GM19043 (cell line): ENCODE measurements around the gene SPHK2.
"Not testable (repeated sequence)": the region's sequence is repeated elsewhere in the genome, so short reads cannot be mapped to it uniquely, and the experiment has no call there.

Source experiments
- ATAC-seq: cut with Tn5 transposase; IDR thresholded peaks from one replicate; pipeline ENCODE4 v1.9.1; 2021; ENCODE audit warnings: low read depth; ENCODE audit not compliant: unreplicated experiment

SPHK2 gene

DNA sequence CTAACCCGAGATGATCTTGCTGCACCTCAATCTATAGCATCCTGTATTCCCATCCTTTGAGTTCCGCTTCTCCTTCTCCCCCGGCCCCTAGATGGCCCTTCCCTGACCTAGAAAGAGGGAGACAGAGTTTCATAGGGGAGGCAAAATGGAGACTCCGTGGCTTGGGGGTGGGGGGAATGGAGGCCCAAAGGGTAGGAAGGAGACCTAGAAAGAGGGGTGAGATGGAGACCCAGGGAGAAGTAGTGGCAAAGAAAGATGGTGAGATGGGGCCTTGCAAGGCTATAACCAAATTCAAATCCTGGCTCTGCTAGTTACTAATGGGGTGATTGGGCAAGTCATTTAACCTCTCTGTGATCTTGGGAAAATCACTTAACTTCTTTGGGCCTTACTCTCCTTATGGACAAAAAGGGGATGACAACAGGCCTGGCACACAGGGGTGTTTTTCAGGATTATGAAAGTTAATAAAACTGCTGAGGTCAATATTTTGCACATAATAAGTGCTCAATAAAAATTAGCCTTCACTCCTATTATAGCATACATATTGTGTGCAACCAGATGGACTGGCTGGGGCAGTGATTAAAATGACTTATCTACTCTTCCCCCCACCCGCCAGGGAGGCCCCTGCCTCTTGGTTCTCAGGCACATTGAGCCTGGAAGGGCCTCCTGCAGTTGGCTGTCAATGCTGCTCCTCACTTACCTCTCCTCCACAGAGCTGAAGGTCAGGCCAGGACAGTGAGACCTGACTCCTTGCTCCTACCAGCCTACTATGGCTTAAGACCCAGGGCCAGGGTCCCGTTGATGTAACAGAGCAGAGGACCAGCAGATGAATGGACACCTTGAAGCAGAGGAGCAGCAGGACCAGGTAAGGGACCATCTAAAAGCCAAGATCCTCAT, 633 bp downstream of the SPHK2 start:
- no peak for ATAC-seq

DNA sequence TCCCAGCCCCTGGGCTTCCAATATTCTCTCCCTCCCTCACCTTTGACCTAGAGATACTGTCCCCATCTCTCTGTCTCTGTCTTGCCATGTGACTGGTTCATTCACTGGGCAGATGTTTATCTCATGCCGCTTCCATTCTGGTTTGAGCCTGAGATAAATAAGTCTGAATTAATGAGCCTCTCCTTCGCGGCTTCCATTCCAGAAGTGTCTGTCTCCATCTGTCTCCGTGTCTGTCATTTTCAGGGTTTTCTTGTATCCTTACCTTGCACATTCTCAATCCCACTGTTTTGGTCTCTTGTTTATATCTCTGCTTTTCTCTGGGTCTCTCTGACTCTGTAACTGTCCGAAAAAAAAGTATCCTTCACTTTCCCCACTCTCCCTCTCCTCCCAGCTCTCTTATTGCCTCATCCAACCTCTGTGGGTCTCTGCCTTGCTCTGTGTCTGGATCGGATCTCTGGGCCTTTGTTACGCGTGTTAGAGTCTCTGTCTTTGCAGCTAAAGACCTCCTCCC, 4.3 kb downstream of the SPHK2 start:
- ATAC-seq: no peak

DNA sequence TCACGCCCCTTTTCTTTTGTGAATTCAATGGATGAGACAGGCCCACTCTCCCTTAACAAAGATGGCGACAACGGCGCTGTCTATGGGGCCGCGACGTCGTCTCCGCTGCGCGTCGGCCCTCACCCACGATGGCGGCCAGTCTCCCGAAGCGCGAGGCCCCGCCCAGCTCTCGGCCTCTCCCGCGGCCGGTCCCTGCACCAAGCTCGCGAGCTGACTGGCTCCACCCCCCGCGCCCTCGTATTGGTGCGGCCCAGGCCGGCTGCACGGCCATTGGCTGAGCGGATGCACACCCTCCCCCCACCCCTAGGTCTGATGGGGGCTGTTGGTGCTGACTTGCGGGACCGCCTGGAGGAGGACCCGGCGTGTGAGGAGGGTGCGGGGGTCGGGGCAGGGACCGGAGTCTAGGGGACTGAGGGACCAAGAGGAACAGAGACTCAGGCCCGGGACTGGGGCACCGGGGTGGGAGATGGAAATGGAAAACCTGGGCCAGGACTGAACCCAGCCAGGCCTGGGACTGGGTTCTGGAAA, 4.8 kb downstream of the SPHK2 start:
- peak; percentile 56 for ATAC-seq

DNA sequence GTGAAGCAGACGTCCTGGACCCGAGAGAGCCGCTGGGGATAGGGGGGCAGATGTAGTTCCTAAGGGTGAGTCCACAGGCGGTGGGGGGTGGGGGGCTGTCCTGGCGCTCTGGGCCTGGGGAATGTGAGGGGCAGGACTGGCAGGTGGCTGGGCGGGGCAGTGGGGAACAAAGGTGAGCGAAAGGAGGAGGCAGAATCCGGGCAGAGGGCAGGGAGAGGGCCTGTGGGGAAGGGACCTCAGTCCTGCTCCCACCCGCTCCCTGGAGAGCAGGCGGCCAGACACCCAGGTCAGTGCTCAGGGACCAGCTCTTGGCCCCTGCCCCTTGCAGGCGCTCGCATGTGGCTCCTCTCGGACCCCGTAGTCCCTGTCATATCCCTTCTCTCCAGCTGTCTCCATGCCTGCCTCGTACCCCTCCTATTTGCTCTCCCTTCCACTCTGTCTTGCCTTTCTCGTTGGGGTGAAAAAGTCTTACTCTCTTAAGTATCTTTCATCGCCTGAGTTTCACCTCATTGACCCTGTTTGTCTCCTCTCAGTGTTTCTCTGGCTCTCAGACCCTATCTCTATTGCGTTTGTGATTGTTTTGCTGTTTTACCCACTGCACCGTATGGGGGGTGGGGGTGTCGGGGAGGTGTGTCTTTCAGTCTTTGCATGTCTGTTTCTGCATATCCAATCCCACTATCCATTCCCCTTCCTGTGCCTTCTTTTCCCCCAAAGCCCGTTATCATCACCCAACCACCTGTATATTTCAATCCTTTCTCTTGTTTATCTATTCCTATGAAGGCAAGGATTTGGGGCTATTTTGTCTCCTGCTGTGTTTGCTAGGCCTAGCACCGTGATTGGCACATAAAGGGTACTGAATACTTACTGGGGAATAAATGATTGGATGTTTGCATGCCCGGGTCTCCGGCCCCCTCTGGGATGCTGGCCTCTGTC, 5.8 kb downstream of the SPHK2 start:
- ATAC-seq: no peak

DNA sequence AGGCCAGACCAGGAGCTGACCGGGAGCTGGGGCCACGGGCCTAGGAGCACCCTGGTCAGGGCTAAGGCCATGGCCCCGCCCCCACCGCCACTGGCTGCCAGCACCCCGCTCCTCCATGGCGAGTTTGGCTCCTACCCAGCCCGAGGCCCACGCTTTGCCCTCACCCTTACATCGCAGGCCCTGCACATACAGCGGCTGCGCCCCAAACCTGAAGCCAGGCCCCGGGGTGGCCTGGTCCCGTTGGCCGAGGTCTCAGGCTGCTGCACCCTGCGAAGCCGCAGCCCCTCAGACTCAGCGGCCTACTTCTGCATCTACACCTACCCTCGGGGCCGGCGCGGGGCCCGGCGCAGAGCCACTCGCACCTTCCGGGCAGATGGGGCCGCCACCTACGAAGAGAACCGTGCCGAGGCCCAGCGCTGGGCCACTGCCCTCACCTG, 6.6 kb downstream of the SPHK2 start:
- ATAC-seq: no peak

DNA sequence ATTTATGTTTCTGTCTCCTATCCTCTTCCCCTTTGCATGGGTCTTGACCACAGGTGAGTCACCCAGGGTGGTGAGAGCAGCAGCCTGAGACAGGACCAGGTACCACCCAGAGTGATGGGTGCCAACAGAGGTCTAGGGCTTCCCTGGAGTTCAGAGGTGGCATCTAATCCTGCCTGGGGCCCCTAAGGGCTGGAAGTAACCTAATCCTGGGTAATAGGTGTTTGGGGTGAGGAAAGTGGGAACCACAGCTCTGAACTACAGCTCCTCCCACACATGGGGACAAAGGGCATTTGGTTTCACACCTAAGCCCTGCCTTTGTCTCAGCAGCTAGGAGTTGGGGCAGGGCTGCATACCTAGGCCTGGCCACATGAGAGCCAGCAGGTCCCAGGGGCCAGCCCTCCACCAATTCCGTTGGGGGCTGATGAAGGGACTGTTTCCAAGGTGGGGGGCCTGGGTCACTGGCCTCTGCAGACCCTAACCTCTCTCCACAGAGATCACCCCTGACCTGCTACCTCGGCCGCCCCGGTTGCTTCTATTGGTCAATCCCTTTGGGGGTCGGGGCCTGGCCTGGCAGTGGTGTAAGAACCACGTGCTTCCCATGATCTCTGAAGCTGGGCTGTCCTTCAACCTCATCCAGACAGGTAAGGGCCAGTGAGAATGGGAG, 8.0 kb downstream of the SPHK2 start:
- no peak for ATAC-seq

DNA sequence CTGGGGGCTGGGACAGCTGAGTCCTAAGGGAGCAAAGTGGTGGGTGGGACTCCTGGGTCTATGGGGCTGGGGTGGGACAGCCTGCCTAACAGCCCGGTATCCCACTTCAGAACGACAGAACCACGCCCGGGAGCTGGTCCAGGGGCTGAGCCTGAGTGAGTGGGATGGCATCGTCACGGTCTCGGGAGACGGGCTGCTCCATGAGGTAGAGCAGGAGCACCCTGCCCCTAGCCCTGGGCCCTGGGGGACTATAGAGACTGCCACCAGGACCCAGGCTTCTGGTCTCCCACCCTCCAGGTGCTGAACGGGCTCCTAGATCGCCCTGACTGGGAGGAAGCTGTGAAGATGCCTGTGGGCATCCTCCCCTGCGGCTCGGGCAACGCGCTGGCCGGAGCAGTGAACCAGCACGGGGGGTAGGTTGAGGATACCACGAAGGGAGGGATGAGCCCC, 8.6 kb downstream of the SPHK2 start:
- no peak for ATAC-seq

DNA sequence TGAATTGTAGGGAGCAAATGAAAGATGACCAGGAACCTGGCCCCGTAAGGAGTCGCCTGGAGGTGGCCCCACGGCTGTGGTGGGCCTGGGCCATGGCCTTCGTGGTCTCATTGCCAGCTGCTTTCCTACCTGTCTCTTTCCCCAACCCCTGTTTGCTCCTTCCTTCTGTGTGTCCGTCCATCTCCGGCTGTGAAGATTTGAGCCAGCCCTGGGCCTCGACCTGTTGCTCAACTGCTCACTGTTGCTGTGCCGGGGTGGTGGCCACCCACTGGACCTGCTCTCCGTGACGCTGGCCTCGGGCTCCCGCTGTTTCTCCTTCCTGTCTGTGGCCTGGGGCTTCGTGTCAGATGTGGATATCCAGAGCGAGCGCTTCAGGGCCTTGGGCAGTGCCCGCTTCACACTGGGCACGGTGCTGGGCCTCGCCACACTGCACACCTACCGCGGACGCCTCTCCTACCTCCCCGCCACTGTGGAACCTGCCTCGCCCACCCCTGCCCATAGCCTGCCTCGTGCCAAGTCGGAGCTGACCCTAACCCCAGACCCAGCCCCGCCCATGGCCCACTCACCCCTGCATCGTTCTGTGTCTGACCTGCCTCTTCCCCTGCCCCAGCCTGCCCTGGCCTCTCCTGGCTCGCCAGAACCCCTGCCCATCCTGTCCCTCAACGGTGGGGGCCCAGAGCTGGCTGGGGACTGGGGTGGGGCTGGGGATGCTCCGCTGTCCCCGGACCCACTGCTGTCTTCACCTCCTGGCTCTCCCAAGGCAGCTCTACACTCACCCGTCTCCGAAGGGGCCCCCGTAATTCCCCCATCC, 9.4 kb downstream of the SPHK2 start:
- ATAC-seq: no peak

DNA sequence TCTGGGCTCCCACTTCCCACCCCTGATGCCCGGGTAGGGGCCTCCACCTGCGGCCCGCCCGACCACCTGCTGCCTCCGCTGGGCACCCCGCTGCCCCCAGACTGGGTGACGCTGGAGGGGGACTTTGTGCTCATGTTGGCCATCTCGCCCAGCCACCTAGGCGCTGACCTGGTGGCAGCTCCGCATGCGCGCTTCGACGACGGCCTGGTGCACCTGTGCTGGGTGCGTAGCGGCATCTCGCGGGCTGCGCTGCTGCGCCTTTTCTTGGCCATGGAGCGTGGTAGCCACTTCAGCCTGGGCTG, 9.9 kb downstream of the SPHK2 start:
- ATAC-seq: no peak

DNA sequence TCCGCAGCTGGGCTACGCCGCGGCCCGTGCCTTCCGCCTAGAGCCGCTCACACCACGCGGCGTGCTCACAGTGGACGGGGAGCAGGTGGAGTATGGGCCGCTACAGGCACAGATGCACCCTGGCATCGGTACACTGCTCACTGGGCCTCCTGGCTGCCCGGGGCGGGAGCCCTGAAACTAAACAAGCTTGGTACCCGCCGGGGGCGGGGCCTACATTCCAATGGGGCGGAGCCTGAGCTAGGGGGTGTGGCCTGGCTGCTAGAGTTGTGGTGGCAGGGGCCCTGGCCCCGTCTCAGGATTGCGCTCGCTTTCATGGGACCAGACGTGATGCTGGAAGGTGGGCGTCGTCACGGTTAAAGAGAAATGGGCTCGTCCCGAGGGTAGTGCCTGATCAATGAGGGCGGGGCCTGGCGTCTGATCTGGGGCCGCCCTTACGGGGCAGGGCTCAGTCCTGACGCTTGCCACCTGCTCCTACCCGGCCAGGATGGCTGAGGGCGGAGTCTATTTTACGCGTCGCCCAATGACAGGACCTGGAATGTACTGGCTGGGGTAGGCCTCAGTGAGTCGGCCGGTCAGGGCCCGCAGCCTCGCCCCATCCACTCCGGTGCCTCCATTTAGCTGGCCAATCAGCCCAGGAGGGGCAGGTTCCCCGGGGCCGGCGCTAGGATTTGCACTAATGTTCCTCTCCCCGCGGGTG, 10.4 kb downstream of the SPHK2 start:
- no peak for ATAC-seq

DNA sequence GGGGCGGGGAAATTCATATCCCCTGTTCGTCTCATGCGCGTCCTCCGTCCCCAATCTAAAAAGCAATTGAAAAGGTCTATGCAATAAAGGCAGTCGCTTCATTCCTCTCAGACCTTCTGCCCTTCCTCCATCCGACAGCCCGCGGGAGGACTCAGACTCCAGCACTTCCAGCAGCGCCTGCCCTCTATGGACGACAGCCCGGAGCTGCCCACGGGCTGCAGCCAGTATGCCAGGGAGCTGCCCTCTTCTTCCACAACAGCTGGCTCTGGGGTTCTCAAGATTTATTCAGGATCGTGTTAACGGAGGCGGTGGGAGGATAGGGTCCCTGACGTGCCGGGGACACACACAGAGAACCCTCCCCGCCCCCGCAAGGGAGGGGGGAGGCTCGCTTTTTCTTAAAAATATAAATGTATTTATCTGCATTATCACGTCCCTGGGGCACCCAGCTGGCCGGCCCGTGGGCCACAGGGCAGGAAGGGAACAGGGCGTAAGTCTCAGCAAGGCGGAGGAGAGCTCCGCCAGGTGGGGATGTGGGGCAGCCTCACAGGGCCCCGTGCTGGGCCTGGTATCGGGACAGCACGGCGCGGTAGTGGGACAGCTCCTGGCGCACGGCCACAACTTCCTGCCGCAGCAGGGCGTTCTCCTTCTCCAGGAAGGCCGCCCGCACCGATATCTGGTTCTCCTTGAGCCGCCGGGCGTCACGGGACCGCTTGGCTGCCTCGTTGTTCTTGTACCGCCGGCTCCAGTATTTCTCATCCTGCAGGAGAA, 11.2 kb downstream of the SPHK2 start:
- no peak for ATAC-seq

DNA sequence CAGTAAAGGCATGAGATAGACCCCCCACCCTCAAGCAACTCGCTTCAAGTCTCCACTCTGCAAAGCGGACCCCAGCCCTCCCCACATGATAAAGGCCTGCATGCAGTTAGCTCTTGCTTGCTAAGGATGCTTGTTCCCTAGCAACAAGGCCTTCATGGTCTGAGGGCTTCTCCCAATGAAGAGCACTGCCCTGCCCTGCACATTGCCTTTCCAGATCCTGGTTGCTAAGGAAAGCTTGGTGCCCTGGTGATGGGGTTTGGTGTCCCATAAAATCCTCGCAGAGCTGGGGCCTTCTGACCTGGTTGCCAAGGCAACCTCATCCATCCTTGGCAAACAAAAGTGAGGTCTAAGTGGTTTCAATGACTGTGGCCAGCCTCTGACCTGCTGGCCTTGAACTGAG, 11.9 kb downstream of the SPHK2 start:
- ATAC-seq: no peak

DNA sequence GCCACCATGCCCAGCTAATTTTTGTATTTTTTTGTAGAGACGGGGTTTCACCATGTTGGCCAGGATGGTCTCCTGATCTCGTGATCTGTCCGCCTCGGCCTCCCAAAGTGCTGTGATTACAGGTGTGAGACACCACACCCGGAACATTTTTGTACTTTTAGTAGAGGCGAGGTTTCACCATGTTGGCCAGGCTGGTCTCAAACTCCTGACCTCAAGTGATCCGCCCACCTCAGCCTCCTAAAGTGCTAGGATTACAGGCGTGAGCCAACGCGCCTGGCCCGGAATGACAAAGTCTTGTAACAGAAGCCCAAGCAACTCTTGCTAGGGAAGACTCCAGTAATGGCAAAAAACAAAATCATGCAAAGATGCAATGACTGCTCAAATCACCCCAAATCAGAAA, 13.0 kb downstream of the SPHK2 start:
- ATAC-seq: not testable (repeated sequence)

DNA sequence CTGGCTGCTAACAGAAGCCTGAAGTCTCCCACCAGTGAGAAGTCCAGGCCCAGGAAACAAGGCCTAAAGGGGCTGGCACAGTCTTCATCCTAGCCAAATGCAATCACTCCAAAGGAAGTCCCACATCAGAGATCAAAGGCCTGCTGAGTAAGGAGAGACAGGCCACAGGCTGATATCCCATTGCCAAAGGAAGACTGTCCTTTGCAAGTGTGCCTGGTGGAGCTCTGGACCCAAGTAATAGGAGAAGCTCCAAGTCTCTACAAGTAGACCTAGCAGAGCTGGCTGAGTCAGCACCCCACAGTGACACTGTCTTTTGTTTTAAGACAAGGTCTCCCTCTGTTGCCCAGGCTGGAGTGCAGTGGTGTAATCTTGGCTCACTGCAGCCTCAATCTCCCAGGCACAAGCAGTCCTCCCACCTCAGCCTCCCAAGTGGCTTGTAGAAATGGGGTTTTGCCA, 13.4 kb downstream of the SPHK2 start:
- no peak for ATAC-seq

DNA sequence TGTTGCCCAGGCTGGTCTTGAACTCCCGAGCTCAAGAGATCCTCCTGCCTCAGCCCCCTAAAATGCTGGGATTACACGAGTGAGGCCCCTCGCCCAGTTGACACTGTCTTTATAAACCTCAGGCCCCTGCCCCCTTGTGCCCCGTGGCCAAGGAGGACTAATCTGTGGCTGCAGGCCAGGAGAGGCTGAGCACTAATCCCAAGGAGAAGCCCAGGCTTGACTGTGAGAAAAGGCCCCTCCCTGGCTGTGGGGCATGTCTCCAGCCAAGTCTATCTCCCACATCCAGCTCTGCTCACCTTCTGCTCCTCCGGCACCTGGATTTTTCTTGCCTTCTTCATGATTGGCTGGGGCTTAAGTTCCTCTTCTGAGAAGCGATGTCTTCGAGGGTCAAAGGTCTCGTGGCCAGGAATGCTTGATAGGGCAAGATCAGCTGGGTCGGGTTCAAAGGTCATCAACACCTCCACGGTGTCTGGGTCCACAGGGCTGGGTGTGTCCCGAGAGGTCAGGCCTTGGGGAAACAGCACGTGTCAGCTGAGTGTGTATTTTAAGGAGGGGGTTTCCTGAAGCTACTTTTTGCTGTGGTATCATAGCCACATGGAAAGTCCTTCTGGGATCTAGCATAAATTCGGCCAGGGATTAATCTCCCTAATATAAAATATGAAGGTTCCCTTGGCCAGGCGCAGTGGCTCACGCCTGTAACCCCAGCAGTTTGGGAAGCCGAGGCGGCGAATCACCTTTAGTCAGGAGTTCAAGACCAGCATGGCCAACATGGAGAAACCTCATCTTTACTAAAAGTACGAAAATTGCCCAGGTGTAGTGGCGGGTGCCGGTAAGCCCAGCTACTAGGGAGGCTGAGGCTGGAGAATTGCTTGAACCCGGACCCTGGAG, 14.1 kb downstream of the SPHK2 start:
- ATAC-seq: no peak

DNA sequence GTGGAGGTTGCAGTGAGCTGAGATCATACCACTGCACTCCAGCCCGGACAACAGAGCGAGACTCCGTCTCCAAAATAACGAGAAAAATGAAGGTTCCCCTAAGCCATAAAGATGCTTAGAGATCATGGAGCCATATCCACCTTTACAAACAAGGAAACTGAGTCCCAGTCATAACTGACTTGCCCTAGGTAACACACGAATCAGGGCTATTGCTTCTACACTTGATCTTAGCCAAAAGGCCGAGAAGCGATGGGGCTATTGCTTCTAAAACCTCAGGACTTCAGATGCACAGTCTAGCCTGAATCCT, 14.7 kb downstream of the SPHK2 start:
- ATAC-seq: no peak

DNA sequence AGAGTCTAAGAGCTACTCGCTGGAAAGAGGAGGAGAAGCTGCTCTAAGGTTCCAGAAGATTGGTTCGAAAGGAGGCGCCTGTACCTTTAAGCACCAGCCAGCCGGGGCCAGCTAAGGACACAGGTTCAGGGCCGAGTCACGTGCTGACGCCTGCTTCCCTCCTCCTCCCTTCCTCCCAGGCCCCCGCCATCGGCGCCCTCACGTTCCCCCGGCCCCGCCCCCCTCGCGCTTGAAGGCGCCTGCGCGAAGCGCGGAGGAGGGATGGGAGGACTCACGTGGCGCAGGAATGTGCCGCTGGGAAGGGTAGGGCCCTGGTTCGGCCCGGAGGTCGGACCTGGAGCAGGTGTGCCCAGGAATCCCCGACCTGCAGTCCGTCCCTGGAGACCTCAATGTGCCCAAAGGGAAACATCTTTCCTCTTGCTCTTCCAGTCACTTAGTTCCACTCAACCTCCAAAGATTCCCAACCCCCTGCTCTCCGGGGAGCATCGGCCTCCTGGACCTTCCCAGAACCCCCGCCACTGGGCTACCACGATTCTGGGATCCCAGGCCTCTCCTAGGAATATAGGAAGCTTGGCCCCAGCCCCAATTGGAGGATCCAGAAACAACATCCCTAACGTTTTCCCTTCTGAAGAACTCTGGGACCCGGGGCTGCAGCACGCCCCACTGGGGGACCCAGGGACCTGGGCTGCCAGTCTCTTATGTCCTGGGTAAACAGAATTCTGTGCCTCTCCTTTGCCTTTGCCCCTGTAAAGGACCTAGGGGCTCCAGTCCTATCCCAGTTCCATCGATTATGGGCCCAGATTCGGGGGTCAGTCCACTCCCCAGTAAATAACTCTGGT, 15.3 kb downstream of the SPHK2 start:
- ATAC-seq: no peak
